Panc1 (cell line): ENCODE measurements around the gene ACCS.

Experiments used
- CTCF ChIP-seq: fragments of 450-650 bp; IDR thresholded peaks from 2 replicates; pipeline ENCODE4 v1.5.1; 2017; ENCODE audit warnings: mild to moderate bottlenecking
- SIN3A ChIP-seq: IDR thresholded peaks from 2 replicates; pipeline ENCODE4 v1.6.1; 2012; ENCODE audit warnings: low read depth, mild to moderate bottlenecking, low read length, moderate library complexity, borderline replicate concordance; ENCODE audit not compliant: insufficient read depth
- TCF7L2 ChIP-seq: IDR thresholded peaks from 2 replicates; pipeline ENCODE4 v1.6.1; 2011; ENCODE audit warnings: mild to moderate bottlenecking, low read depth, low read length, inconsistent platforms

GRCh38 chr11:44058275-44058674 lies 7.8 kb upstream of the ACCS start:
- no peak for TF ChIP-seq CTCF
- no peak for TF ChIP-seq SIN3A
- no peak for TF ChIP-seq TCF7L2
